Type B pancreatic cell (in vitro differentiated cells): Measurements from ENCODE around the gene DLD. TPM values are rescaled to one million over a fixed set of nuclear protein-coding genes. Genes with fewer than 3 reads are reported as not detected.

ENCODE experiments used
- DNase-seq: peaks from one replicate; pipeline ENCODE4 v3.0.0; 2021; ENCODE audit warnings: mixed read lengths; ENCODE audit not compliant: unreplicated experiment; ENCODE audit errors: extremely low spot score
- H3K27ac Mint-ChIP-seq: 2 replicates; pipeline ENCODE4 v1.8.0; 2021; ENCODE audit warnings: mild to moderate bottlenecking, mixed read lengths
- H3K27me3 Mint-ChIP-seq: 2 replicates; pipeline ENCODE4 v1.8.0; 2021; ENCODE audit warnings: mixed read lengths
- H3K36me3 Mint-ChIP-seq: 2 replicates; pipeline ENCODE4 v1.8.0; 2021; ENCODE audit warnings: mixed read lengths
- H3K4me1 Mint-ChIP-seq: one replicate; pipeline ENCODE4 v1.8.0; 2021; ENCODE audit warnings: mixed read lengths; ENCODE audit not compliant: unreplicated experiment
- H3K4me3 Mint-ChIP-seq: 2 replicates; pipeline ENCODE4 v1.8.0; 2021; ENCODE audit warnings: mild to moderate bottlenecking, mixed read lengths
- H3K9me3 Mint-ChIP-seq: 2 replicates; pipeline ENCODE4 v1.8.0; 2021; ENCODE audit warnings: mixed read lengths
- total RNA-seq: library from RNA; stranded (reverse); gene quantifications from 2 replicates; pipeline ENCODE4 v1.2.1, GENCODE V29; 2021; ENCODE audit warnings: low replicate concordance
- TF ChIP-seq, protein P1 (sequence below): fragments of 200-600 bp; sonication (generic); conservative IDR thresholded peaks from 2 replicates; pipeline ENCODE4 v1.5.0; 2021; ENCODE audit warnings: antibody characterized with exemption, mild to moderate bottlenecking

The DLD gene
- total RNA-seq, 1 donor from 2014 or later, result 80.7 TPM

DNA sequence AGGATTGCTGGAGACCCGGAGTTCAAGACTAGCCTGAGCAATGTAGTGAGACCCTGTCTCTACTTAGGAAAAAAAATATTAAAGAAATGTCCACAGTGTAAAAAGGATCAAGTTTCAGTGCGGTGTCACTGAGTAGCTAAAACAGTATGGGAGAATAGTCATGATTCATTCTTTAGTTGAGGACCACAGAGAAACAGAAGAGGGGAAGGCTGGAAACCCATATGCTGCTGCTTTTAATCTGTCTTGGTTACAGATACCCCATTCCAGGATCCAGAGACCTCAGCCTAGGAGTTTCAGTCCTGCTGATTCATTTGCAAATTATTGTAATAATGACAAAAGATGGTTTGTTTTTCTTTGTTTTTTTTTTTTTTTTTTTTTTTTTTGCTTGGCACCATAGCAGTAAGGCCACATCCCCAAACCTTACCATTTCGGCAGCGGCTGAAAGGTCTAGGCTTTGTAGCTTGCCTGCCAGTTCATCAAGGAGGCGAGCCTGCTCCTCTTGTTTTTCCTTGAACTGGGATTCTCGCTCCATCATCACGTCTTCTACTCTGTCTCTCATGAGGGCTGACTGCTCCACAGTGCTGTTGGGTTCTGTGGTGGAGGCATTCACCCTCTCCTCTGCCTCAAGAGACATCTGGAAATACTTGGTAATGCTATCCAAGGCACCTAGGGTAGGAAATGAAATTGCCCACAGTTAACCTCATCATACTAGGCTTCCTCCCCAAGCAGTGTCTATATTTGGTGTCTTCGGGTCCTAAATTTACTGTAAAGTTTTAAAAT lies 44.2 kb downstream of the DLD start:
- Mint-ChIP-seq H3K4me1 (peaks cover 52% of the 10 kb centered on the region), H3K9me3 (no peaks in the 10 kb centered on the region), H3K27me3 (no peaks in the 10 kb centered on the region), H3K36me3 (peaks cover 45% of the 10 kb centered on the region), H3K27ac (no peak overlapping the region), H3K4me3 (no peak overlapping the region)
- no peak for DNase-seq
- TF ChIP-seq, protein P1, sequence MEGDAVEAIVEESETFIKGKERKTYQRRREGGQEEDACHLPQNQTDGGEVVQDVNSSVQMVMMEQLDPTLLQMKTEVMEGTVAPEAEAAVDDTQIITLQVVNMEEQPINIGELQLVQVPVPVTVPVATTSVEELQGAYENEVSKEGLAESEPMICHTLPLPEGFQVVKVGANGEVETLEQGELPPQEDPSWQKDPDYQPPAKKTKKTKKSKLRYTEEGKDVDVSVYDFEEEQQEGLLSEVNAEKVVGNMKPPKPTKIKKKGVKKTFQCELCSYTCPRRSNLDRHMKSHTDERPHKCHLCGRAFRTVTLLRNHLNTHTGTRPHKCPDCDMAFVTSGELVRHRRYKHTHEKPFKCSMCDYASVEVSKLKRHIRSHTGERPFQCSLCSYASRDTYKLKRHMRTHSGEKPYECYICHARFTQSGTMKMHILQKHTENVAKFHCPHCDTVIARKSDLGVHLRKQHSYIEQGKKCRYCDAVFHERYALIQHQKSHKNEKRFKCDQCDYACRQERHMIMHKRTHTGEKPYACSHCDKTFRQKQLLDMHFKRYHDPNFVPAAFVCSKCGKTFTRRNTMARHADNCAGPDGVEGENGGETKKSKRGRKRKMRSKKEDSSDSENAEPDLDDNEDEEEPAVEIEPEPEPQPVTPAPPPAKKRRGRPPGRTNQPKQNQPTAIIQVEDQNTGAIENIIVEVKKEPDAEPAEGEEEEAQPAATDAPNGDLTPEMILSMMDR, result no peak

DNA sequence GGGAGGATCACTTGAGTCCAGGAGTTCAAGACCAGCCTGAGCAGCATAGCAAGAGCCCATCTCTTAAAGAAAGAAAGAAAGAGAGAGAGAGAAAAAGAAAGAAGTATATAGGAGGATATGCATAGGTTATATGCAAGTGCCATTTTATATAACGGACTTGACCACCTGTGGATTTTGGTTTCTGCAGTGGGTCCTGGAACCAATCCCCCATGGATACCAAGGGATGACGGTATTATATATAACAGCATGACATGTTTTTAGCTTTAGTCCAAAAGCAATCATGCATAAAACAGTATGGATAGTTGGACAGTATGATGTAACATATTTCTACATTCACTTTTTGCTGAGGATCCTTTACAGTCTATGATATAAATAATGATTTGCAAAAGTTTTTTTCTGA lies 45.3 kb downstream of the DLD start:
- H3K4me1 Mint-ChIP-seq, result peaks cover 52% of the 10 kb centered on the region
- H3K9me3 Mint-ChIP-seq, result no peaks in the 10 kb centered on the region
- no peak for DNase-seq
- H3K27me3 Mint-ChIP-seq, result no peaks in the 10 kb centered on the region
- H3K36me3 Mint-ChIP-seq, result peaks cover 48% of the 10 kb centered on the region
- no peak overlapping the region for H3K27ac Mint-ChIP-seq
- no peak overlapping the region for H3K4me3 Mint-ChIP-seq
- TF ChIP-seq, protein P1, result no peak

DNA sequence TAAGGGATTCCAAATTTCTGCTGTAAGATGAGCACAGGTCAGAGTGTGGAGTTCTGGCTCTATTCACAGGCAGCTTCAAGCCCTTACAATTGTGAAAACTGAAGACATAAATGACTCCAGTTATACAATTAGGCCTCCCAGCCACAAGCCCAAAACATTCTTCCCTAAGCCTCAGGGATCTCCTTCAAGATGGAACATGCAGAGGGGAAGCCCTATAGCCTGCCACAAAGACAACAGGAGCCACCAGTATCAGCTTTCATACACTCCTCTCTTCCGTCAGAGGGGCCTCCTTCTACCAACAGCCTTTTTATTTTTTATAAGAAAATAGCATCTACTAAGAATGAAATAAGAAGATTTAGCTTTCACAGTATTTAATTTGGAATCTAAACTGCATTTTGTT lies 46.5 kb downstream of the DLD start:
- H3K27me3 Mint-ChIP-seq, result no peaks in the 10 kb centered on the region
- peaks cover 44% of the 10 kb centered on the region for H3K4me1 Mint-ChIP-seq
- TF ChIP-seq, protein P1, result no peak
- H3K9me3 Mint-ChIP-seq, result no peaks in the 10 kb centered on the region
- H3K36me3 Mint-ChIP-seq, result peaks cover 45% of the 10 kb centered on the region
- H3K27ac Mint-ChIP-seq, result peak overlapping the region; percentile 34
- no peak for DNase-seq
- H3K4me3 Mint-ChIP-seq, result no peak overlapping the region

DNA sequence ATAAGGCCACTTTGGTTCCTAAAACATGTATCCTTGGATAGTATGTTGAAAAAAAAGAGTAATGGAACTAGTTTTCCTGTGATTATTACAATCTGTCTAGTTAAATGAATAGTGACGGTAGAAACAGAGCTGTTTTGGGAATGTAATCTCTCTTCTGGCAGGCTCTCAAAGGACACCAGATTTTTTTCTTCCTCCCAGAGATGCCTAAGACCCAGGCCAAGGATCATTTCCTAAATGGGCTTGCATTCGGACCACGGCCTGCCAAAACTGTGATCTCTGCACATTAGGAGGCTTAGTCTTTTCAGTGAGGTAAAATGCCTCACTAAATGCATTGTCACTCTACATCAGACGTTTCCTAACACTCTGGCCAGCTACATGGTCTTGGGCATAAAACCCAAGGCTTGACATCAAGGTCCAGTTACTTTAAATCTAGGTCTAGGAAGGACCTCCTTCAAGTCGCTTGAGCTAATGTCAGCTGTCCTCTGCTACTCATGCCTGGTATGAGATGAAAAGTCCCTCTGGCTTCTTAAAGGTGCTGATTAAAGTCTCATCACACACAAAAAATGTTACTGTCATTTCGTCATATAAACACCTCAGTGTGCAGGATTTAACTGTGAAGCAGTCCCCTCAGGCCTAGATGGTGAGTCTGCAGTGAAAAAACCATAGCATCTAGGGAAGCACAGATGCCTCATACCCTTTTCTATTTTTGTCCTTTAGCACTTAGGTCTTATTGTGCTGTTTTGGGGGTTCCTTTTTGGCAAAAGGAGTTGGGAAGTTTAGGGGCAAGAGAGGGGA lies 47.7 kb downstream of the DLD start:
- Mint-ChIP-seq H3K9me3 (no peaks in the 10 kb centered on the region), H3K27ac (peak overlapping the region; percentile 13), H3K4me1 (peaks cover 34% of the 10 kb centered on the region), H3K27me3 (no peaks in the 10 kb centered on the region), H3K4me3 (no peak overlapping the region), H3K36me3 (peaks cover 45% of the 10 kb centered on the region)
- DNase-seq, result no peak
- TF ChIP-seq, protein P1, result no peak

DNA sequence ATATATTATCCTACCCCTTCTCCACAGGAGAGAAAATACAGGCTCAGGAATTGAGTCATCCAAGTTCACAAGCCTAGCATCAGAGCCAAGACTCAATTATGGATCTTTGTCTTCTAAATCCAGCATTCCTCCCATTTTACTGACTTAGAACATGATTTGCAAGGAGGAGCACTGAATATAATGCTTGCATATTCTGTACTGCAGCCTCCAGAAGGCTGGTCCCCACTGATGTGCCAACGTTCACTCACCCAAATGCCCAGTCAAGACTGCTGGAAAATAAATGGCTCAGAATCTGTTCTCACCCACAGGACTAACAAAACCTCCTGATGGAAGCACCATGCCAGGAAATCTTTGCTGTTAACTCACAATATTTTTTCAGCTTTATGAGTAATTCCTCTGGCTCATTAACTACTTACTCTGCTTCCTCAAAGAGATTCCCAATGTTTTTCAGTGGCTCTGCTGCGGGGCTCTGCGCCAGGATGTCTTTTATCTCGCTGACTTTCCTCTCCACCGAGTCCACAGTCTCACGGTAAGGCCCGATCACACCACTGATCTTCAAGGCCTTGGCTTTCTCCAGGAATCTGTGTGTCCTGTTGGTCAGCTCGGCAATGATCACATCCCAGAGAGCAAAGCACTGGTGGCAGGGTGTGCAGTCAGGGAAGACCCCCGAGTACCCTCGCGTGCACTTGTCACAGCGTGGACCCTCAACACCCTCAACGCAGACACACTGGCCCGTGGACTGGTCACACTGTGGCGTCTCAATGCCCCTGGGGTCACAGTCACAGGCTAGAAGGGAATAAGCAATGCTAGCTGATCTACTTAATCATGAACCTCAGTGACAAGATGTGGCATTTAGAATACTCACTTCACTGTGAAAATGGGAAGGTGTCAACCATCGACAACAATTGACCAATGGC lies 48.8 kb downstream of the DLD start:
- peak overlapping the region; percentile 8 for H3K27ac Mint-ChIP-seq
- DNase-seq, result no peak

More for the DNA sequence above, 48.8 kb downstream of the DLD start:
- Mint-ChIP-seq H3K36me3 (peaks cover 55% of the 10 kb centered on the region), H3K4me1 (peaks cover 31% of the 10 kb centered on the region), H3K4me3 (no peak overlapping the region), H3K9me3 (no peaks in the 10 kb centered on the region), H3K27me3 (no peaks in the 10 kb centered on the region)
- TF ChIP-seq, protein P1, result no peak
